GM18511 (cell line): Measurements from ENCODE around the gene ADPGK.
A peak's percentile ranks its signal among the peaks of the same experiment; 100 is the strongest.
"Not testable (repeated sequence)": the region's sequence is repeated elsewhere in the genome, so short reads cannot be mapped to it uniquely, and the experiment has no call there.

ENCODE experiments used
- ATAC-seq: cut with Tn5 transposase; IDR thresholded peaks from one replicate; pipeline ENCODE4 v1.9.1; 2021; ENCODE audit warnings: mild to moderate bottlenecking, moderate library complexity; ENCODE audit not compliant: unreplicated experiment

The ADPGK gene

DNA sequence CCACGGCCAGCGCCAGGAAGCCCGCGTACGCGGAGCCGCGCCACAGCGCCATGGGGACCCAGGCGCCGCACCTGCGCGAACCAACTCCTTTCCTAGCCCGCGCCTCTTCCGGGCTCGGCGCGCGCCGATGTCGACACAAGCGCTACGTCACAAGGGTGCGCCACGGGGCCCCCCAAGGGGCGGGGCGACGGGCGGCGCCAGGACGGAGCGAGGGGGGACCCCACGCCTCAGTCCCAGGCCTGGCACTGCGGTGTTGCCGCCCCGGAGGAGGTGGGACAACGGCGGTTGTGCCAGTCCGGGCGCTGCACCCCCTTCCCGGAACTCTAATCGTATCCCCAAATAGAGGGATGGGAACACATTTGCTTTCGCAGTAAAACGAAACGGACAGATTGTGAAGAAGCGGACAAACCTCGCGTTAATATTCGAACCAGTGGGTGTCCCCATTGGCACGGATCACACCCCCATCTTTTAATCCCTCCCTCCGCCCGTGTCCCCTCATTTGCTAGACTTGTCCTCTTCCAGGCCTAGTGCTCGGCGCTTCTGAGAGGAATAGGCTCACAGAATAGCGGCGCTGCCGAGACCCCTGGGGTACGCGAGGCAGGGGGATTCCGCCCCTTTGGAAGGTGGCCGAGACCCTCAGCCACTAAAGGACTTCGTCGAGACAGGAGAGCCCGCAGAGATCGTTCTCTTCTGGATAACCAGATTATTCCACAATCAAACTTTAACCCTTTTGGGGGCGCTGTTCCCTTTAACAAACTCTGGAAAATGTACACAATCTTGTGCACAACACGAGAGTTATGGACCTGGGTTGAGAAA, at the start of gene ADPGK:
ADPGK (minus strand) TSS at position 119 of the 816 bp plus-strand sequence; CDS start at position 52, 67 bp downstream.
- peak; percentile 82 for ATAC-seq

- ATAC-seq: no peak
These were observed 43.7 kb upstream of the ADPGK start for GRCh38 chr15:72827226-72827625.

GRCh38 chr15:72826611-72827010, 43.1 kb upstream of the ADPGK start:
- no peak for ATAC-seq

- no peak for ATAC-seq
These were observed 42.3 kb upstream of the ADPGK start for GRCh38 chr15:72825829-72826228.

DNA sequence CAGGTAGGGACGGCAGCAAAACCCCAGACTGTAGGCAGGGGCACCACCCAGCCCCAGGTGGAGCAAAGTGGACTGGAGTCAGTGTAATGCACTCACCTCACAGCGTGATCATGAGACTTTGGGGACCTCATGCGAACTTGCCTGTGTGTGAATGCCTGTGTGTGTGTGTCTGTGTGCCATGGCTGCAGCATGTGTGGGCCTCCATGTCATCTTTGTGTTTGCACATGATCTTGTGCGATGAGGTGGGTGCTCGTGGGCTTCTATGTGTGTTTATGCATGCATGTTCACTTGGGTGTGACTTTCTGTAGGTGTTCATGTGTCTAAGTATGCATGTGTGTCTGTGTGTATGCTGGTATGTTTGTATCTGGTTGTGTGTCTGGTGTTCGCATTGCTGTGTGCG, 41.2 kb upstream of the ADPGK start:
- no peak for ATAC-seq

GRCh38 chr15:72824112-72824511, 40.6 kb upstream of the ADPGK start:
- ATAC-seq: no peak

- no peak for ATAC-seq
These were observed 36.7 kb upstream of the ADPGK start for GRCh38 chr15:72820278-72820677.

- no peak for ATAC-seq
These were observed 35.1 kb upstream of the ADPGK start for GRCh38 chr15:72818632-72819031.

DNA sequence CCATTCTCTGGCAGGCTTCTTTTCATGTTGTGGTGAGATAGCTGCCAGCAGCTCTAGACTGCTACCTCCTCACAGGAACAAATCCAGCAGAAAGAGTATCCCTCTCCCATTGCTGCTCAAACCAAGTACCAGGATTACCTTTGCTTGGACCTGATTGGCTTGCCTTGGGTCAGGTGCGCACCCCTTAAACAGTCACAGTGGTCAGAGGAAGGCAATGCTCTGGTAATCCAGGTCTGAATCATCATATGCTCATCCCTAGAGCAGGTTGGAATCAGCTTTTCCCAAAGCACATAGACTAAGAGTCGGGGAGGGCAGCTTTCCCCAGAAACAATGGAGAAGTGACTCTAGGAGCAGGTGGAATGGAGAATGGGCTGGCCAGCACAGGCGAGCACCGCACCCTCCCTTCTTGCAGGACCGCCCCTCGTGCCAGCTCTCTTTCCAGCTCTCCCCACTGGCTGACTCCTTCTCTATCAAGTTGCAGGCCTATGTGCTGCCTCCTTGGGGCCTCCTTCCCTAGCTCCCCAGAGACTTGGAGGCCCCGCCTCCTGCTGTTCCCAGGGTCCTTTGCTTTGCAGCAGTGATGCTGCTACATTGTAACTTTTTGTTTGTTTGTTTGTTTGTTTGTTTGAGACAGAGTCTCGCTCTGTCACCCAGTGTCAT, 29.9 kb upstream of the ADPGK start:
- no peak for ATAC-seq

DNA sequence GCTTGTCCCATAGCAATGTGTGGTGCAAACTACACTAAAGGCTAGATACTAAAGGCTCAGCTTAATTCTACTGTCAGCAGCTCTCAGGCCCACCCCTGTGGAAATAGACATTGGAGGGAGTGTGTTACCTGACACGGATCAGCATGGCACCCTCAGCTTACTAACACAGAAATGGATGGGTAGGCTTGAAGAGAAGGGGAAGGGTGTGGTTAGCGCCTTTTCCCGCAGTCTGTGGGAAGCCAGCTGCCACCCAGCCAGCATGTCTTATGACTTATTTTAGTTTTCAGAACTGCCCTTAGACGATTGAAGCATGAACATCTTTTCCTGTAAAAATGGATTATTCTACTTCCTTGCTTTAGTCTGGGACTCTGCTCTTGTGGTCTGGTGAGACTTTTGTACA, 25.8 kb upstream of the ADPGK start:
- ATAC-seq: no peak

DNA sequence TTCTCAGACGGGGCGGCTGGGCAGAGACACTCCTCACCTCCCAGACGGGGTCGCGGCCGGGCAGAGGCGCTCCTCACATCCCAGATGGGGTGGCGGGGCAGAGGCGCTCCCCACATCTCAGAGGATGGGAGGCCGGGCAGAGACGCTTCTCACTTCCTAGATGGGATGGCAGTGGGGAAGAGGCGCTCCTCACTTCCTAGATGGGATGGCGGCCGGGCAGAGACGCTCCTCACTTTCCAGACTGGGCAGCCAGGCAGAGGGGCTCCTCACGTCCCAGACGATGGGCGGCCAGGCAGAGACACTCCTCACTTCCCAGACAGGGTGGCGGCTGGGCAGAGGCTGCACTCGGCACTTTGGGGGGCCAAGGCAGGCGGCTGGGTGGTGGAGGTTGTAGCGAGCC, 23.8 kb upstream of the ADPGK start:
- not testable (repeated sequence) for ATAC-seq

- no peak for ATAC-seq
These were observed 19.4 kb upstream of the ADPGK start for GRCh38 chr15:72803006-72803405.

DNA sequence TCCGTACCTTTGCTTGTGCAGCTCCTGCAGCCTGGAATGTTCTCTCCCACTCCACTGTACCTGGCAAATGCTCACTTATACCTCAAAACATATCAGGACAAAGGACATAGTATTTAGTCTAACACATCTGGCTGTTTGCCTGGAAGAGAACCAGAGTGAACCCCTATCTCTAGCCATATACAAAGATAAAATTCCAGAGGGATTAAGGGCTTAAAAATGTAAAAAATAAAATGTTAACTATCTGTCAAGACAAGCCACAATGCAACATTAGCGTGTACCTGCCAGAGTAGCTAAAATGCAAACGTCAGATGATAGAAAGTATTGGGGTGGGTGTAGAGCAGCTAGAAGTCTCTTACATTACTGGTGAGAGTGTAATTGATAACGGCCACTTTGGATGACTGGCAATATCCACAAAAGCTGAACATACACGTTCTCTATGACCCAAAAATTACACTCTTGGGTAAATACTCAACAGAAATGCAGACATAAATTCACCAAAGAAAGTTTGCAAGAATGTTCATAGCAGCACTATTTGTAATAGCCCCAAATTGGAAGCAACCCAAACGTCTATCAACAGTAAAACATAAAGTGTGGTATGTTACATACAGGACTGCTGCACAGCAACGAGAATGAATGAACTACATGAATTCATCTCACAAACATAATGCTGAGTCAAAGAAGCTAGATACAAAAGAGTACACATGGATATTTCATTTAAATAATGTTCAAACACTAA, 18.2 kb upstream of the ADPGK start:
- no peak for ATAC-seq

DNA sequence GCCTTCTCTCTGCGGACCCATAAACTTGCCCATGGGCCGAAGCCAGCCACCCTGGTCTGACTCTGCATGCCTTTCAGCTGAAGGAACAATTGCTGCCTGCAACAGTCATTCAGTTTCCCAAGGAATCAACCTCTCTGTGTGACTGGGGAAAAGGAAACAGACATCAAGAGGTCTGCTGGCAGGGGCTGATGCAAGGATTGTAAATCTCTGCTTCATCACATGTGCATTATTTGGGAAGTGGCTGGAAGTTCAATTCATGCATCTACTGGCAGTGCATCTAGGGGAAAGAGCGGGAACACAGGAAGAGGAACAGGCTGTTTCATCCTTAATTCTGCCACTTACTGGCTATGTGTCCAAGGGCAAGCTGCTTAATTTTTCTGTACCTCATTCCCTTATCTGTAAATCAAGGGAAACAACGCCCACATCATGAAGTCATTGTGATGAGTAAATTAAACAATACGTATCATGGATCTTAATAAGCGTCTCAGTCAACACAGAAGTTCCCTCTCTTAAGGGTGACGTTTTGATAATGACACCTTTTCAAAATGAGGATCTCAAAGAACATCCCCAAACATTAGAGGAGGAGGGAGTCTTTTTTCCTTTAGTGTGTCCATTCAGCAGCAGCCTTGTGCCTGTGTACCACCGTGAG, 17.4 kb upstream of the ADPGK start:
- no peak for ATAC-seq

DNA sequence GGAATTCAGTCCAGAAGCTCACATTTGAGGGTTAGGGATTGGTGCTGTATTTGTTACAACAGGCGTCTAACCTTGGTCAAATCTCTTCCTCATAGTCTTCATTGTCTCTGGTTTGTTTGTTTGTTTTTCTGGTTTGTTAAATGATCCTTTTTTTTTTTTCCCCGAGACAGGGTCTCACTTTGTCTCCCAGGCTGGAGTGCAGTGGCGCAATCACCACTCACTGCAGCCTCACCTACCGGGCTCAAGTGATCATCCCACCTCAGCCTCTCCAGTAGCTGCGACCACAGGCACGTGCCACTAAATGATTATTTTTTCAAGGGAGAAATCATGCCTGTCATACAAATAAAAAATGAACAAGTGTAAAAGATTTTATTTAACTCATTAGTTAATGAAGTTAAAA, 14.3 kb upstream of the ADPGK start:
- no peak for ATAC-seq

DNA sequence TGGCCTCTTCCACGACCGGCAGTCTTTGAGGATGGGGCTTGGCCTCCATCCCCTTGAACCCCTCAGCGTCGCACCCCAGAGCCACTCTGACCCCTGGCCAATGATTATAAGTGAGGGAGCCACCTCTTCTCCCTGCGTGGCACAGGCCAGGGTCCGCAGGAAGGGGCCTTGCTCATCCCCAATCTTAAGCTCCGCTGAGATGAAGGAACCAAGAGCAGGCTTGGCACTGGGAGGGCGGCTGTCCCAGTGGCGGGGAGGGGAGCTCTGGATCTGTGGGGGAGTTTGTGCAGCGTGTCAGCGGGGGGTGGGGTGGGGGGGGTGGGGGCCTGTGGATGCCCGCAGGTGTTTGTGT, 13.8 kb upstream of the ADPGK start:
- no peak for ATAC-seq

GRCh38 chr15:72796515-72797337, 13.2 kb upstream of the ADPGK start:
- ATAC-seq: peak; percentile 61

- no peak for ATAC-seq
These were observed 12.6 kb upstream of the ADPGK start for GRCh38 chr15:72796210-72796514.

GRCh38 chr15:72793766-72794660, 10.5 kb upstream of the ADPGK start:
- no peak for ATAC-seq

DNA sequence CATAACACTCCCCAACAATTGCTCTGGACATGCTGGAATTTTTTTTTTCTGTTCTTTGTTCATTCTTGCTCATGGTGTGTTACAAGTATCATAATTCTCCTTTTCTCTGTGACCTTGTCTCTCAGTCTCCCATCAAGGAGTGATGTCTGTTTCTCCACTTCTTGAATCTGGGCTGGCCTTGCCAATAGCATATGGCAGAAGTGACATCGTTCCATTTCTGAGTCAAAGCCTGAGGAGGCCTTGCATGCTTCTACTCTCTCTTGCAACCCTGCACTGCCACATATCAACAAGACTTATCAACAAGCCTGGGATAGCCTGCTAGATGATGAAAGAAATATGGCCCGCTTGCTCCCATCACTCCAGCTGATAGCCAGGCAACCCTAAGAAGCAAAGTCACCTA, 8.9 kb upstream of the ADPGK start:
- no peak for ATAC-seq
